Left forelimb (tissue), 1 donor: ENCODE results near the gene KDM6A.
"Not testable (repeated sequence)": the region's sequence is repeated elsewhere in the genome, so short reads cannot be mapped to it uniquely, and the experiment has no call there.

Experiments
- DNase-seq: peaks from one replicate; pipeline ENCODE4 v3.0.0-alpha.2; 2018; ENCODE audit warnings: low spot score

KDM6A gene

GRCh38 chrX:44890247-44890646 is 17.3 kb downstream of the KDM6A start:
- no peak for DNase-seq

- not testable (repeated sequence) for DNase-seq
Observed at GRCh38 chrX:44890687-44891086, 17.7 kb downstream of the KDM6A start.

DNA sequence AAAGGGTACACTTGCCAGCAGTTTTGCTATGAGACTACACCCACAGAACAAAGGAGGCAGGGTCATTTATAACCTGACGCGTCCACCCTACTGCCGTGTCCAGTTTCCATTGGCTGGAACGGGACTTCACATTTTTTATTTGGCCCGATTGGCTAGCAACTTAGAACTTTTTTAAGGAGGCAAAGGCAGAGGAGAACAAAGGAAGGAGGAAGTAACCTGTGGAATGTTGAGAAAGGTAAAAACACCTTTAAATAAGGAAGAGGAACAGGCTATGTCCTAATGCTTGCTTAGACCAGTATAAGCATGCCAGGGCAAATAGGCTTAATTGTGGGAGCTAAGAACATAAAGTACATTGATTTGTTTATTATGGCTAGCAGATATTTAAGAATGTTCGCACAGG is 18.7 kb downstream of the KDM6A start:
- no peak for DNase-seq

DNA sequence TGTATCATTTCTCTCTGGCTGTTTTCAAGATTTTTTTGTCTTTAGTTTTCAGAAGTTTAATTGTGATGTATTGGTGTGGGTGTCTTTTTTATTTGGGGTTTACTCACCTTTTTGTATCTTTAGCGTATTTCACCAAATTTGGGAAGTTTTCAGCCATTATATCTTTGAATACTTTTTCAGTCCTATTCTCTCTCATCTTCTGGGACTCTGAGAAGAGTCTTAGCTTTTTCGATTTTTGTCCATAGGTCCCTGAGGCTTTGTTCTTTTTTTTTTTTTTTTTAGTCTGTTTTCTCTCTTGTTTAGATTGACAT is 23.8 kb downstream of the KDM6A start:
- no peak for DNase-seq

DNA sequence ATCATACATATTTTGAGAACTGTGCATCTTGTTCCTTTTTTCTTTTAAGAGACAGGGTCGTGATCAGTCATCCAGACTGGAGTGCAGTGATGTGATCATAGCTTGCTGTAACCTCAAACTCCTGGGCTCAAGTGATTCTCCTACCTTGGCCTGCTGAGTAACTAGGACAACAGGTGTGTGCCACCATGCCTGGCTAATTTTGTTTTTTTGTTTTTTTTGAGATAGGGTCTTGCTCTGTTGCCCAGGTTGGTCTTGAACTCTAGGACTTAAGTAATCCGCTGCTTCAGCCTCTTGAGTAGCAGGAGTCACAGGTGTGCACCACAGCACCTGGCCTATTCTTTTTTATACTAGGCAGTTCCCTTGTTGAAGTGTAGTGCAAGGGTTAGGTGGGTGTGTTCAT is 24.6 kb downstream of the KDM6A start:
- DNase-seq = no peak

DNA sequence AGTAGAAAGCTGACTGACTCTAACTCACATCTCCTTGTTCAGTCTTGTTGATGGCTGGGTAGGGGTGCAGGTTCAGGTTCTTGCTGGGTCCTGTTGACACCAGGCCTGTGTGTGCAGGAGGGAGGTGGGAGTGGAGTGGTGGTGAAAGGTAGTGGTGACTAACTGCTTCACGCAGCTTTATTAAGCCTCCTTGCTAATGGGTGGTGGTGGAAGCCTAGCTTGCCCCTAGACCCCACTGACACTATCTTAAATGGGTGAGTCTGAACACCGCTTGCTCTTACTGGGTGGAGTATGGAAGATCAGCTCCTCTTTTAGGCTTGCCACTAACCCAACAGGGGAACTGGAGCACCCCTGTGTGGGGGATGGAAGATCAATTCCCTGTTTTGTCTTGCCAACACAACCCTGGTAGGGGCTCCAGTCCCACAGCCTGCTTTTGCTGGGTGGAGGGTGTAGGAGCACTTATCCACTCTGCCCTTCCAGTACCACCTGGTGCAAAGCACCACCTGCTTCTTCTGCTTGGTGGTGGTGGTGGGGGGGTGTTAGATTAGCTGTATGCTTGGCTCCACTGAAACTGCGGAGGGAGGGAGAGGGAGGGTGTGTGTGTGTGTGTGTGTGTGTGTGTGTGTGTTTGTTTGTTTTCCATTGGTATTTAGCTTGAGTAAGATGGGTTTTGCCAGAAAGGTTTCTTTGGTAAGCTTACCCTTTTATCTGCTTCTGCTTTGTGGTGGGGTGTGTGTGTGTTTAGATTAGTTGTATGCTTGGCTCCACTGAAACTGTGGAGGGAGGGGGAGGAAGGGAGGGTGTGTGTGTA is 25.6 kb downstream of the KDM6A start:
- DNase-seq = no peak

DNA sequence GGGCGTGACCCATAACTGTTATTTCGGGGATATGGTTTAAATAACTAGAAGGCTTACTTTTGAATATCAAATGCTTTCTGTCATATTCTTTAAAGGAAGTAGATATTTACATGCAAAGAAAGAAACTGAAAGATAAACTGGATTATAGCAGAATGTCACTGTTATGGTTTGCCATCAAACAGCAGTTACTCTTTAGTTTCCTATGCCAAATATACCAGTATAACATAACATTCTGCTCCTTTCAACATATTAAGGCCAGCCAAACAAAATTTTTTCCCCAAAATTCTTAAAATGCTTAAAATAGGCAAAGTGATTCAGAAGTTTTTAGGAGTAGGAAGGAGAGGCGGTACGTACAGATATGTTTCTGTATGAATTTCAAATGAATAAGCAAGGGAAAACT is 27.0 kb downstream of the KDM6A start:
- DNase-seq = no peak

GRCh38 chrX:44903107-44903506 is 30.1 kb downstream of the KDM6A start:
- no peak for DNase-seq

DNA sequence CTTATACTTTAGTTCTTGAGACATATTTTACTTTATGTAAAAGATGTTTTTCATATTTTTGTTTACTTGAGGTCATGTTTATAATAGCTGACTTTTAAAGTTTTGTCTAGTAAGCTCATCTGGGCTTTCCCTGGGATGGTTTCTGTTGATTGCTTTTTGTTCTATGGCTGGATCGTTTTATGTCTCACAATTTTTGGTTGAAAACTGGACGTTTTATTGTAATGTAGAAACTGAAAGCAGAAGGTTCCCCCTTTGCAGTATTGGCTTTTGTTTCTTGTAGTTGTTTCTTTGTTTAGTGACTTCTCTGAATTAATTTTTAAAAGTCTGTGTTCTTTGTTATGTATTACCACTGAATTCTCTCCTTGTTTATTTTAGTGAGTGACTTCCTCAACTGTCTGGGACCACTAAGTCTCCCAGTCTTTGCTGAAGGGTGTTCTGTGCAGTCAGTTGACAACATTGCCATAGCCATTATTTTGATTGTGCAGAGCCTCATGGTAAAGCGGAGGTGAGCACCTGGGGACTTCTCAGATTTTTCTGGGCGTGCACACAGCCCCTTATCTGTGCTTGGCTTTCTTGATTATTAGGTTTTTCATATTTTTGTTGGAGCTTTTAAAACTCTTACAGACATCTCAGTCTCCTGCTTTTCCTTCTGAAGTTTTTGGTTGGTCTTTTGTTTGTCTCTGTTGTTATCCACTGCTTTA is 31.0 kb downstream of the KDM6A start:
- DNase-seq = no peak

DNA sequence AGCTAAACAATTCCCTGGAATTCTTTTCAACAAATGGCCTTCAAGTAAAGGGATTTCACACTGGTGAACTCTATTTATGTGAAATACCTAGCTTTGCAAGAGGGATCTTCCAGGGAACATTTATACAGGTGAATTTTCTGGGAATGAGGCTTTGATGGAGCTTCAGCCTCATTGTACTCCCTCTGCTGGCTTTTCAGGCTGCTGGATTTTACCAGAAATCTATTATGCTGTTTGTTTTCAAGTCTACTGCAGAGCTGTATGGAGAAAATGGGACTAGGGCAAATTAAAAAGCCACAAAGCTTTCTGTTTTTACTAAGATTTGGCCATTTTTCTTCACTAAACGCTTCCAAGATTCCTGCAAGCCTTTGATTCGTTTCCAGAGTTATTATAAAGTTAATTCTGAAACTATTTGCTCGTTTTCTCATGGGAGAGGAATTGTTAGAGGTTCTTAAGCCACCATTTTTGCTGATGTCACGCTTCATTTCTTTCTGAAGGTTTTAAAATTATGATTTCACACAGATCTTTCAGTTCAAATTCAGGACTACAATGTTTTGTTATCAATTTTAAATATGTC is 31.6 kb downstream of the KDM6A start:
- DNase-seq = no peak

- no peak for DNase-seq
Observed at GRCh38 chrX:44906041-44906440, 33.1 kb downstream of the KDM6A start.

GRCh38 chrX:44906542-44906941 is 33.6 kb downstream of the KDM6A start:
- DNase-seq = no peak

DNA sequence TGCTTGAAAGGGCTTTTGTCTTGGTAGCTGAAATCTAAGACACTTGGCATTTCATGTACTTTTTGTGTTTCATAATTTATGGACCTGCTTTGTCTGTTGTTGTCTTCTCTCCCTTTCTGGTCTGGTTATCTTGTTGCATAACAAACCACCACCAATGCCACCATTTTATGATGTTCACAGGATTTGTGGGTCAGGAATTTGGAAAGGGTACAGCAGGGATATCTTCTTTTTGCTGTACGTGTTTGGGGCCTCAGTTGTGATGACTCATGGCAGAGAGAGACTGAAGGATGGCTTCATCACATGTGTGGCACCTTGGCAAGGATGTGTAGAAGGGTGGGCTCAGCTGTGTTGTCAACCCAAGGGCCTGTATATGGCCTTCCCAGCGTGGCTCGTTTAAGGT is 35.2 kb downstream of the KDM6A start:
- no peak for DNase-seq

- no peak for DNase-seq
Observed at GRCh38 chrX:44908827-44909226, 35.8 kb downstream of the KDM6A start.

GRCh38 chrX:44910508-44910907 is 37.5 kb downstream of the KDM6A start:
- not testable (repeated sequence) for DNase-seq

GRCh38 chrX:44911074-44911600 is 38.1 kb downstream of the KDM6A start:
- not testable (repeated sequence) for DNase-seq

DNA sequence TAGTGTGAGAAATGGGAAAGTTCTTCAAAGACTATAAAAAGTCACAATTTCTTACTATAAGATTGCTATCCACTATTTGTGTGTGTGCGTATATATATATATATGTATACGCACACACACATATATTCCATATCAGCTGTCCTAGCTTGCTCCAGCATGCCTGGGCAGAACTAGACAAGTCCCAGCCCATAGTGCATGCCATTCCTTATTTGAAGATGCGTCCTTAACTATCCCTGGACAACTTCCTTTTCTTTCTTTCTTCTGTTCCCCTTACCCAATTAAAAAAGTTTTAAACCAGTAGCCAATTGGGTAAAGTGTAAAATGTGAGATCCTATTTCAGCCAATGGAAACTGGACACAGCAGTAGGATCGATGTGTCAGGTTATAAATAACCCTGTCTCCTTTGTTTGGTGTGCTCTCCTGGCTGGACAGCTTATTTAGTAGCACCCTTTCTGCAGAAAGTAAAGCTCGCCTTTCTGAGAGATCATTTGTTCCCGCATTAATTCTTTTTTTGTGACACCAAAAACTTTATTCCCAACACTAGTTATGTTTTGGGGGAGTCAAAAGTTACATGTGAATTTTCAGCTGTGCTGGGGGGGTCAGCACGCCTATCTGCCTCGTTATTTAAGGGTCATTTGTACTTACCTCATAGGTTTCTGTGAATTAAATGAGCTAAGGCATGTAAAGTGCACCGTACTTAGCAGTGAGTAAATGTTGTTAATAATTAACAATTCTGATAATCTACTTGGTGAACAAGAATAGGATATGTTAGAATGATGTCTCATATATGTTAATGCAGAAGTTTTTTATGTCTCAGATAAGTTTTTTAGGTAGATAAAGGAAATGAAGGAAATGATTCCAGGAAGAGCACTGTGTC is 40.9 kb downstream of the KDM6A start:
- DNase-seq = no peak

GRCh38 chrX:44914532-44915198 is 41.7 kb downstream of the KDM6A start:
- no peak for DNase-seq

DNA sequence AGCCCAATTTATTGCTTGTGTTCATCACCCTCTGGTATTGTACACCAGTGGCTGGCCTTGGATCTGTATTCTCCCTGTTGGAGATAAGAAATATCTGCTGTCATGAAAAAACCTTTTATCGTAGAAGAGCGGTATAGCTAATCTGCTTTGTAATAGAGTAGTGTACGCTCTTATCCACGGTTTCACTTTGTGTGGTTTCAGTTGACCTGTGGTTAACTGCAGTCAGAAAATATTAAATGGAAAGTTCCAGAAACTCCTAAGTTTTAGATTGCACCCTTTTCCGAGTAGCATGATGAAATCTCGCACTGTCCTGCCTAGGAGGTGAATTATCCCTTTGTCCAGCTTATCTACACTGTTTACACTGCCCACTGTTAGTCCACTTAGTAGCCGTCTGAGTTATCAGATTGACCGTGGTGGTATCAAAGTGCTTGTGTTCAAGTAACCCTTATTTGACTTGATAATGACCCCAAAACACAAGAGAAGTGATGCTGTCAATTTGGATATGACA is 42.4 kb downstream of the KDM6A start:
- no peak for DNase-seq

DNA sequence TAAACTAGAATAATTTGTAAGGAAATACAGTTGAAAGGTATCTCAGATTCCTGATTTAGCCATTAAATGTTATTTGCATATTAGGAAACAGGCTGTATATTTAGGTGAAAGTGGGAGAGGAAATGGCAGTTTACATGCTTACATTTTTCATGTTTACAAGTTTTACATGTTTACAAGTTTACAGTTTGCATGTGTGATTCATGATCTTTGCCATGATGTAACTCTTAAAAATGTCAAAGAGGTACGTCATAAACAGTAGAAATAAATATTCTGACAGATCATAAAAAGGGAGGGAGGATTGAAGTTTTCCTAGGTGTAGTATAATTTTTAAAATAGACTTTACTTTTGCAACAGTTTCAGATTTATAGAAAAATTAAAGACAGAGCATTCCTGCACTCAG is 45.7 kb downstream of the KDM6A start:
- no peak for DNase-seq

DNA sequence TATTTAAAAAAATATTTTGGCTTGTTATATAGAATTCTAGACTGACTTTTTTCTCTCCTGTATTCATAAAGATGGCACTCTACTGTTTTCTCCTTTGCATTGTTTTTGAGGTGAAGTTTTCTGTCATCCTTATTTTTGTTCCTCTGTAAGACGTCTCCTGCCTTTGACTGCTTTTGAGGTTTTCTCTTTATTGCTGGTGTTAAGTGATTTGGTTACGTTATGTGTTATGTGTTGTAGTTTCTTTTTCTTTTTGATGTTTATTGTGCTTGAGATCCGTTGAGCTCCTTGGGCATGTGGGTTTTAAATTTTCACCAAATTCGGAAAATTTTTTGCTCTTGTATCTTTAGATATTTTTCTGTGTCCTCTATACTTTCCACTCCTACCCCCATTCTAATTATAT is 50.0 kb downstream of the KDM6A start:
- DNase-seq = no peak
